Caco-2 (cell line): ENCODE data around the gene CUL1. TPM values are rescaled to one million over a fixed set of nuclear protein-coding genes. Genes with fewer than 3 reads are reported as not detected.
A peak's percentile ranks its signal among the peaks of the same experiment; 100 is the strongest.

Source experiments
- BruUV-seq: library from RNA; stranded (reverse); fragments of 400-500 nt; replicated peaks from 2 replicates; lab custom pipeline; 2021; lab: Mats Ljungman, UMichigan
- CTCF ChIA-PET: fragments of 300-600 bp; sonication (Branson Sonifier 250); formaldehyde crosslinking; loops from one replicate; lab custom pipeline; 2022; ENCODE audit warnings: antibody characterized with exemption; lab: Charles Lee
- POLR2A ChIA-PET: fragments of 300-600 bp; sonication (Branson Sonifier 250); formaldehyde crosslinking; loops from one replicate; lab custom pipeline; 2022; ENCODE audit warnings: antibody characterized with exemption; lab: Charles Lee
- DNase-seq, 2 experiments: peaks; one replicate each; pipeline versions ENCODE4 v3.0.0 to v3.0.0-alpha.2; 2020 to 2022
- H3K27me3 ChIP-seq: replicated peaks from 2 replicates; pipeline ENCODE4 v1.6.0; 2011; ENCODE audit warnings: low read length; ENCODE audit not compliant: control insufficient read depth, insufficient read depth
- H3K36me3 ChIP-seq: 2 replicates; pipeline ENCODE4 v1.5.1; 2011; ENCODE audit warnings: low read length; ENCODE audit not compliant: control insufficient read depth, insufficient read depth
- H3K4me1 ChIP-seq: fragments of 250-450 bp; sonication (Bioruptor Pico); 2 replicates; pipeline ENCODE4 v1.5.1; 2020; ENCODE audit warnings: mild to moderate bottlenecking
- H3K4me3 ChIP-seq: 2 replicates; pipeline ENCODE4 v1.5.1; 2011; ENCODE audit warnings: low read depth, mild to moderate bottlenecking, control low read depth, low read length
- H3K9me3 ChIP-seq: fragments of 250-450 bp; sonication (Bioruptor Pico); 2 replicates; pipeline ENCODE4 v1.5.1; 2020; ENCODE audit warnings: mild to moderate bottlenecking, moderate library complexity
- H3K27ac Mint-ChIP-seq: one replicate; pipeline ENCODE4 v1.8.0; 2022; ENCODE audit warnings: mixed read lengths; ENCODE audit not compliant: unreplicated experiment
- H3K27me3 Mint-ChIP-seq: one replicate; pipeline ENCODE4 v1.8.0; 2022; ENCODE audit warnings: mixed read lengths; ENCODE audit not compliant: insufficient read depth, unreplicated experiment
- H3K36me3 Mint-ChIP-seq: one replicate; pipeline ENCODE4 v1.8.0; 2022; ENCODE audit warnings: mild to moderate bottlenecking, mixed read lengths; ENCODE audit not compliant: insufficient read depth, unreplicated experiment
- H3K4me1 Mint-ChIP-seq: one replicate; pipeline ENCODE4 v1.8.0; 2022; ENCODE audit warnings: low read depth, mixed read lengths; ENCODE audit not compliant: unreplicated experiment
- H3K4me3 Mint-ChIP-seq: one replicate; pipeline ENCODE4 v1.8.0; 2022; ENCODE audit warnings: mild to moderate bottlenecking, moderate library complexity, mixed read lengths; ENCODE audit not compliant: unreplicated experiment
- H3K9me3 Mint-ChIP-seq: one replicate; pipeline ENCODE4 v1.8.0; 2022; ENCODE audit warnings: mixed read lengths; ENCODE audit not compliant: unreplicated experiment
- intact Hi-C: fragments of 100-400 bp; cut with micrococcal nuclease; formaldehyde crosslinking; loops from one replicate; pipeline ENCODE4 v1.10.0; 2022; ENCODE audit not compliant: unreplicated experiment
- total RNA-seq: library from RNA; stranded (reverse); gene quantifications from 2 replicates; pipeline ENCODE4 v1.2.3, GENCODE V29; 2022
- TF ChIP-seq, protein P1 (sequence below), 2 experiments: fragments of 200-600 bp in 1 of 2; IDR thresholded peaks; 1 replicate in 1 of 2; 2 replicates in 1 of 2; pipeline versions ENCODE4 v1.5.1 to v1.8.0; 2011 to 2022; ENCODE audit warnings: antibody characterized with exemption in 1 of 2, control low read depth in 1 of 2, inconsistent platforms in 1 of 2, low read depth in 1 of 2, low read length in 1 of 2, mild to moderate bottlenecking in 1 of 2, moderate library complexity in 1 of 2; ENCODE audit not compliant: insufficient read depth in 1 of 2, severe bottlenecking in 1 of 2, unreplicated experiment in 1 of 2

The CUL1 gene
- total RNA-seq, 1 experiment from 2014 or later = 71.9 TPM

DNA sequence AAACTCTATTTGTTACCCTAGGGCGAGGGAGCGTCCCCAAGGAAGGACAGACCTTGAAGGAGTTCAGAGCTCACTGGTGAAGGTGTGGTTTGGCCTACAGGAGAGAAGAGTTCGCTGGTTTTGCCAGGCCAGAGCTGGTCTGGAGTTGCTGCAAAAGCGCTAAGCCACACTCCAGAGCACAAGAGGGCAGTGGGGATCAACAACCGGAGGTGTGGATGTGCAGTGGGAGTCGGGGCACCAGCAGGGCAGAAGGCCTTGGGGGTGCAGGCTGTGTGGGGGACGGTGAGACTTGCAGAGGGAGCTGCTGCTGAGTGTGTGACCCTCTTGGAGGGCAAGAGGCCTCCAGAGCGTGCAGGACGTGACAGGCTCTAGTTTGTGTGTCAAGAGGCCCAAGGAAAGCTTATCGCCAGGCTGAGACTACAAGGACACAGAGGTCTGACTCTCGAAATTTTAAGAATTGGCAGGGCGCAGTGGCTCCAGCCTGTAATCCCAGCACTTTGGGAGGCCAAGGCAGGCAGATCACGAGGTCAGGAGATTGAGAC is 14.3 kb upstream of the CUL1 start:
- no peak for DNase-seq
- Histone ChIP-seq H3K27me3 (no peaks in the 10 kb centered on the region), H3K9me3 (no peaks in the 10 kb centered on the region; the same call in 1 of the 2 replicates), H3K36me3 (no peaks in the 10 kb centered on the region), H3K4me1 (no peaks in the 10 kb centered on the region), H3K4me3 (no peak overlapping the region)
- Mint-ChIP-seq H3K4me1 (no peaks in the 10 kb centered on the region), H3K4me3 (no peak overlapping the region), H3K27ac (peak overlapping the region; percentile 44), H3K27me3 (no peaks in the 10 kb centered on the region), H3K9me3 (peaks cover 27% of the 10 kb centered on the region), H3K36me3 (no peaks in the 10 kb centered on the region)
- TF ChIP-seq, protein P1, sequence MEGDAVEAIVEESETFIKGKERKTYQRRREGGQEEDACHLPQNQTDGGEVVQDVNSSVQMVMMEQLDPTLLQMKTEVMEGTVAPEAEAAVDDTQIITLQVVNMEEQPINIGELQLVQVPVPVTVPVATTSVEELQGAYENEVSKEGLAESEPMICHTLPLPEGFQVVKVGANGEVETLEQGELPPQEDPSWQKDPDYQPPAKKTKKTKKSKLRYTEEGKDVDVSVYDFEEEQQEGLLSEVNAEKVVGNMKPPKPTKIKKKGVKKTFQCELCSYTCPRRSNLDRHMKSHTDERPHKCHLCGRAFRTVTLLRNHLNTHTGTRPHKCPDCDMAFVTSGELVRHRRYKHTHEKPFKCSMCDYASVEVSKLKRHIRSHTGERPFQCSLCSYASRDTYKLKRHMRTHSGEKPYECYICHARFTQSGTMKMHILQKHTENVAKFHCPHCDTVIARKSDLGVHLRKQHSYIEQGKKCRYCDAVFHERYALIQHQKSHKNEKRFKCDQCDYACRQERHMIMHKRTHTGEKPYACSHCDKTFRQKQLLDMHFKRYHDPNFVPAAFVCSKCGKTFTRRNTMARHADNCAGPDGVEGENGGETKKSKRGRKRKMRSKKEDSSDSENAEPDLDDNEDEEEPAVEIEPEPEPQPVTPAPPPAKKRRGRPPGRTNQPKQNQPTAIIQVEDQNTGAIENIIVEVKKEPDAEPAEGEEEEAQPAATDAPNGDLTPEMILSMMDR (IDR thresholded peaks at IDR 0.05; ENCODE audit: insufficient read depth in 1 of 2, low read depth in 1 of 2, low read length in 1 of 2, severe bottlenecking in 1 of 2, unreplicated experiment in 1 of 2) = no peak
- intact Hi-C loops = no loop called here
- BruUV-seq = no TSS peak
- POLR2A ChIA-PET = no interaction called here
- CTCF ChIA-PET = no interaction called here

DNA sequence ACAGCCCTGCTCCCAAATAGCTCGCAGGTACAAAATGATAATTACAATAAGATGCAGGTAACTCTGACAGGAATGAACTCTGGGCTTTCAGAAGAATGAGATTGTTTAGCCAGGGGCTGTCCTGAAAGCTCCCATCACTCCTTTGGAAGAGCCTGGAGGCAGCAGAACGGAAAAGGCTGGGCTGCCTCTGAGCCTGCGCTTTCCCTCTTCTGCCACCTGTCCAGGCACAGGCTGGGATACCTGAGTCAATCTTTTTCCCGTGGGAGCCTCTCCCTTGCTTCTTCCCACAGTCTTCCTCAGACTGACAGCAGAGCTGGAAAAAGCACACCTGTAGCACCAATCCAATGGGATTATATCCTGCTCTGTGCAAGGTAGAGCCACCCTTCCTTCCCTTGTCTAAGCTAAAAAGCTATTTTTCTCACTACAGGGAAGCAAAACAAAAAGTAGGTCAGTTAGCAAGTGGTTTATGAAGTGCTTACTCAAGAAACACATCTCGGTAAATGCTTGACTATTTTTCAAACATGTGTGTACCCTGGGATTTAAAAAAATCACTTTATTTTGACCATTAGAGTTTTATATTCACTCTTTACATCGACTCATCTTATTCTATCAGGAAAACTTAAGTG is 12.3 kb upstream of the CUL1 start:
- H3K36me3 ChIP-seq = no peaks in the 10 kb centered on the region
- Mint-ChIP-seq H3K4me1 (no peaks in the 10 kb centered on the region), H3K4me3 (no peak overlapping the region), H3K27me3 (no peaks in the 10 kb centered on the region), H3K27ac (no peak overlapping the region), H3K36me3 (no peaks in the 10 kb centered on the region), H3K9me3 (peaks cover 20% of the 10 kb centered on the region)
- ChIA-PET POLR2A (no interaction called here), CTCF (no interaction called here)
- BruUV-seq = no TSS peak
- intact Hi-C loops = no loop called here
- H3K9me3 ChIP-seq = no peaks in the 10 kb centered on the region; the same call in 1 of the 2 replicates
- H3K4me3 ChIP-seq = no peak overlapping the region
- TF ChIP-seq, protein P1 (IDR thresholded peaks at IDR 0.05; ENCODE audit: insufficient read depth in 1 of 2, low read depth in 1 of 2, low read length in 1 of 2, severe bottlenecking in 1 of 2, unreplicated experiment in 1 of 2) = no peak
- H3K27me3 ChIP-seq = no peaks in the 10 kb centered on the region
- no peaks in the 10 kb centered on the region for H3K4me1 ChIP-seq
- no peak for DNase-seq

DNA sequence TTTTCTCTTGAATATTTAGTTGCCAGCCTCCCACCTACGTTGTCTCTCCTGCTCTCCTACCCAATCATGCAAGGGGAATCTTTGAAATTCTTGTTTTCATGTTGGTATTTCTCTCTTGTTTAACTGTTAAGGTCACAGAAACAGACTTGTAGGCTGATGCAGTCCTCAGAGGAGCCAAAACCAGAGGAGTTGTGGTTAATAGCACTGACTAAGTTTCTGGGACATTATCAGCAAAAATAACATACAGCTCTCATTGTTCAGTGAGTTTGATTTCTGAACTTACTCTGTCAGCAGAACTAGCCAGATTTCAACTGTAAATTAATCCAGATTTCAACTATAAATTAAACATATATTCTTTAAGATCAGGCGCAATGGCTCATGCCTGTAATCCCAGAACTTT is 11.1 kb upstream of the CUL1 start:
- POLR2A ChIA-PET = interaction anchor here (0.6 kb wide), 1 partner anchor 29 kb away, joined by 3 read pairs; no protein-coding TSS in a partner anchor
- no TSS peak for BruUV-seq

More for the DNA sequence above, 11.1 kb upstream of the CUL1 start:
- Histone ChIP-seq H3K9me3 (no peaks in the 10 kb centered on the region), H3K4me3 (no peak overlapping the region), H3K4me1 (no peaks in the 10 kb centered on the region), H3K36me3 (no peaks in the 10 kb centered on the region), H3K27me3 (no peaks in the 10 kb centered on the region)
- peaks cover 9% of the 10 kb centered on the region for H3K9me3 Mint-ChIP-seq
- CTCF ChIA-PET = no interaction called here
- H3K4me3 Mint-ChIP-seq = no peak overlapping the region
- no peaks in the 10 kb centered on the region for H3K27me3 Mint-ChIP-seq
- H3K4me1 Mint-ChIP-seq = no peaks in the 10 kb centered on the region
- TF ChIP-seq, protein P1 (IDR thresholded peaks at IDR 0.05; ENCODE audit: insufficient read depth in 1 of 2, low read depth in 1 of 2, low read length in 1 of 2, severe bottlenecking in 1 of 2, unreplicated experiment in 1 of 2) = no peak
- intact Hi-C loops = no loop called here
- no peak overlapping the region for H3K27ac Mint-ChIP-seq
- H3K36me3 Mint-ChIP-seq = no peaks in the 10 kb centered on the region
- DNase-seq = no peak
